Natural killer cell (primary cell): ENCODE measurements around the gene RXRA. TPM values are rescaled to one million over a fixed set of nuclear protein-coding genes. Genes with fewer than 3 reads are reported as not detected.

Source experiments
- ATAC-seq, 3 donors: fragments of 150-1000 bp in 2 of 3; fragments of 200-7000 bp in 1 of 3; cut with Tn5 transposase; 1 replicate in 1 of 3; 2 replicates in 2 of 3; pipeline ENCODE4 v1.10.0; 2021; ENCODE audit warnings: mild to moderate bottlenecking in 2 of 3, moderate library complexity in 2 of 3
- DNase-seq, 2 donors: peaks; one replicate each; pipeline versions ENCODE4 v3.0.0 to v3.0.0-alpha.2; 2013 to 2021; ENCODE audit warnings: mixed read lengths in 1 of 2
- H3K27ac ChIP-seq: one replicate; pipeline ENCODE4 v1.5.1; 2013; ENCODE audit warnings: mild to moderate bottlenecking, low read length
- H3K27me3 ChIP-seq: one replicate; pipeline ENCODE4 v1.6.1; 2013; ENCODE audit warnings: low read length; ENCODE audit not compliant: control insufficient read depth, insufficient read depth
- H3K36me3 ChIP-seq: one replicate; pipeline ENCODE4 v1.6.1; 2013; ENCODE audit warnings: low read length; ENCODE audit not compliant: control insufficient read depth, insufficient read depth
- H3K4me1 ChIP-seq: one replicate; pipeline ENCODE4 v1.6.1; 2013; ENCODE audit warnings: low read length; ENCODE audit not compliant: control insufficient read depth, insufficient read depth
- H3K4me3 ChIP-seq: one replicate; pipeline ENCODE4 v1.5.1; 2013; ENCODE audit warnings: low read length
- H3K9me3 ChIP-seq: one replicate; pipeline ENCODE4 v1.6.1; 2013; ENCODE audit warnings: low read length; ENCODE audit not compliant: control insufficient read depth, insufficient read depth
- H3K27ac Mint-ChIP-seq, 2 donors: one replicate each; pipeline ENCODE4 v1.8.0; 2022; ENCODE audit warnings: mild to moderate bottlenecking in 2 of 2, mixed read lengths in 2 of 2, moderate library complexity in 1 of 2
- H3K27me3 Mint-ChIP-seq, 2 donors: one replicate each; pipeline ENCODE4 v1.8.0; 2022; ENCODE audit warnings: low read depth in 2 of 2, mixed read lengths in 2 of 2
- H3K36me3 Mint-ChIP-seq: one replicate; pipeline ENCODE4 v1.8.0; 2022; ENCODE audit warnings: mixed read lengths
- H3K4me1 Mint-ChIP-seq, 2 donors: one replicate each; pipeline ENCODE4 v1.8.0; 2022; ENCODE audit warnings: mixed read lengths in 2 of 2
- H3K4me3 Mint-ChIP-seq: one replicate; pipeline ENCODE4 v1.8.0; 2022; ENCODE audit warnings: mild to moderate bottlenecking, moderate library complexity, mixed read lengths
- H3K9me3 Mint-ChIP-seq, 2 donors: one replicate each; pipeline ENCODE4 v1.8.0; 2022; ENCODE audit warnings: mixed read lengths in 2 of 2
- CTCF ChIP-seq: fragments of 200-600 bp; IDR thresholded peaks from one replicate; pipeline ENCODE4 v1.8.0; 2022; ENCODE audit warnings: antibody characterized with exemption
- WGBS: methylation state at CpG from one replicate; pipeline ENCODE4 v1.1.7; 2013; ENCODE audit warnings: missing lambda C conversion rate; ENCODE audit not compliant: insufficient coverage; 5-methylcytosine and 5-hydroxymethylcytosine counted together
- intact Hi-C: fragments of 100-400 bp; cut with micrococcal nuclease; formaldehyde crosslinking; loops from one replicate; pipeline ENCODE4 v1.14.2; 2022
- total RNA-seq, 4 donors: library from RNA; stranded (reverse); fragments of 120-200 nt in 1 of 4; gene quantifications; one replicate each; pipeline versions ENCODE4 v1.2.3 to v1.2.4, GENCODE V29; 2013 to 2022

RXRA gene
- total RNA-seq, 3 donors from 2014 or later (not counting 1 experiment from before 2014, with no cell fraction given): 30.9 to 64.1 (median 42.2) TPM

DNA sequence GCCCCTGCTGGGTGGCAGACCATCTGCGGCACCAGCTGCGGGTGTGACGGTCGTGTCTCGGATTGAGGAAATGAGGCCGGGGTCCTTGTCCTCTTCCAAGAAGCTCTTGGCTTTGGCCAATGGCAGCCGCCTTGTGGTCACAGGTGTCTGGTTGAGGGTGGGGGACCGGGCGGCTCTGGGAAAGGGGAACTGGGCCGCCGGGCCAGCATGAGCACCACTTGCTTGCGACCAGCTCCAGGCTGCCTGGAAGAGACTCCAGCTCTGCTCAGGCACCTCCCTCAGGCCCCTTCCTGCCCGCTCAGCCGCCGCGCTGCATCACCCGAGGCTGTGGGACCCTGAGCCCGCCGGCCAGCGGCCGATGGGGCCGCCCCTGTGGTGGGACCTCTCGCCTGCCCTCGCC is 59.7 kb downstream of the RXRA start:
- H3K27ac ChIP-seq: no peak overlapping the region
- H3K4me3 ChIP-seq: no peak overlapping the region
- ATAC-seq (no peak), DNase-seq (no peak)
- Mint-ChIP-seq H3K4me3 (no peak overlapping the region), H3K36me3 (no peaks in the 10 kb centered on the region), H3K27ac (peak overlapping the region in 1 of 2 donors; percentile 69), H3K27me3 (no peaks in the 10 kb centered on the region), H3K4me1 (peaks cover 54 to 77% of the 10 kb centered on the region in 2 donors), H3K9me3 (no peaks in the 10 kb centered on the region)
- WGBS: 63% methylated on average over 24 of the region's 24 CpGs
- peaks cover 90% of the 10 kb centered on the region for H3K4me1 ChIP-seq
- H3K9me3 ChIP-seq: no peaks in the 10 kb centered on the region
- H3K27me3 ChIP-seq: no peaks in the 10 kb centered on the region
- intact Hi-C loops: no loop called here
- TF ChIP-seq CTCF: no peak
- no peaks in the 10 kb centered on the region for H3K36me3 ChIP-seq

DNA sequence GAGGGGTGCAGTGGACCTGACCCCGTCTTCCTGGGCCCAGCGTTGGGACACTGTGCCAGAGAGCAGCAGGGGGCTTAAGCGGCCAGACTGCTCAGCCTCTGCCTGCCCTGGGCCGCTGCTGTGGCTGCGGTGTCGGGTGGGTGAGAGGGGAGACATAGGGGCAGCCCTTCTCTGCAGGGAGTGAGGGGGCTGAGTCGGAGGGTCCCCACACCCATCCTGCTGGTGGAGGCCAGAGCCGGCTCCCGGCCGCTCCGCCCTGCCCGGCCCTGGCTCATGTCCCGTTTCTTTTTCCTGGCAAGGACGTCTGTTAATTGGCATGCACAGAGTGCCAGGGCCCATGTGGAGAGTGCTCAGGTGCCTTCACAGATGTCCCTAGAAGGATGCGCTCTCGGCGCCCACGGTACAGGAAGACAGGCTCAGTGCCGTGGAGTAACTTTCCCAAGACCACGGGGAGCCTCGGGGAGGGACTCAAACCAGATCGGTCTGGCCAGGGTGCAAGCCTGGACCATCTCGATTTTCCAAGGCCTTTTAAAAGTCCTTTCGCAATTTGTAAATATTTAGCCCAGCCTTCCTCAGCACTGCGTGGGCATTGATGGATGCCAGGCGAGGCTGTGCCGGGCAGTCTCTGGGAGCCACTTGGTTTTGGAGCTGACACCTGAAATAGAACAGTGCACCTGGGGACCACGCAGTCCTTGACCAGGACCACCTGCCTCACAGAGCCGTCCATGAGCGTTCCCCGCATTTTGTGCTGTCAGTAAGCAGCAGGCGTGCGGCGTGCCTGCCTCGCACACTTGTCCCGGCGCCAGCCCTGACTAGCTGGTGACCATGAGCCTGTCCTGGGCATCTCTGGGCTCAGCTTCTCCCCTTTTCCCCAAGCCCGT is 60.9 kb downstream of the RXRA start:
- no peaks in the 10 kb centered on the region for H3K36me3 ChIP-seq
- intact Hi-C loops: no loop called here
- no peaks in the 10 kb centered on the region for H3K27me3 ChIP-seq
- no peak overlapping the region for H3K4me3 ChIP-seq
- WGBS: 93% methylated on average over 38 of the region's 38 CpGs
- peaks cover 44 to 73% of the 10 kb centered on the region in 2 donors for H3K4me1 Mint-ChIP-seq
- H3K27me3 Mint-ChIP-seq: no peaks in the 10 kb centered on the region
- no peaks in the 10 kb centered on the region for H3K36me3 Mint-ChIP-seq
- H3K4me3 Mint-ChIP-seq: no peak overlapping the region
- no peak overlapping the region for H3K27ac ChIP-seq
- H3K4me1 ChIP-seq: peaks cover 90% of the 10 kb centered on the region
- H3K9me3 ChIP-seq: no peaks in the 10 kb centered on the region
- ATAC-seq (no peak), DNase-seq (no peak)
- H3K9me3 Mint-ChIP-seq: no peaks in the 10 kb centered on the region
- no peak for TF ChIP-seq CTCF
- peak overlapping the region in 1 of 2 donors; percentile 80 for H3K27ac Mint-ChIP-seq

GRCh38 chr9:134388289-134388808 is 62.1 kb downstream of the RXRA start:
- H3K36me3 Mint-ChIP-seq: no peaks in the 10 kb centered on the region
- H3K4me1 ChIP-seq: peaks cover 90% of the 10 kb centered on the region
- peak overlapping the region; percentile 10 to 80 for H3K27ac Mint-ChIP-seq
- H3K36me3 ChIP-seq: no peaks in the 10 kb centered on the region
- no peak overlapping the region for H3K4me3 ChIP-seq
- no peak for ATAC-seq
- WGBS: 95% methylated on average over 14 of the region's 15 CpGs
- DNase-seq: no peak
- H3K4me3 Mint-ChIP-seq: peak overlapping the region; percentile 28
- H3K4me1 Mint-ChIP-seq: peaks cover 36 to 72% of the 10 kb centered on the region in 2 donors
- H3K27ac ChIP-seq: no peak overlapping the region
- H3K27me3 Mint-ChIP-seq: no peaks in the 10 kb centered on the region
- no peaks in the 10 kb centered on the region for H3K9me3 ChIP-seq
- H3K9me3 Mint-ChIP-seq: no peaks in the 10 kb centered on the region
- intact Hi-C loops: no loop called here
- H3K27me3 ChIP-seq: no peaks in the 10 kb centered on the region
- no peak for TF ChIP-seq CTCF
